Activated naive CD8-positive, alpha-beta T cell treated with anti-CD3 and anti-CD28 coated beads, Interleukin-2, amount 50 U/mL, for 24 hours (primary cell): ENCODE results near the gene HIGD1A.
"Not testable (repeated sequence)": the region's sequence is repeated elsewhere in the genome, so short reads cannot be mapped to it uniquely, and the experiment has no call there.

Experiments used
- ATAC-seq: fragments of 150-1000 bp; cut with Tn5 transposase; one replicate; pipeline ENCODE4 v1.10.0; 2021
- DNase-seq: peaks from one replicate; pipeline ENCODE4 v3.0.0; 2021
- H3K27ac Mint-ChIP-seq: one replicate; pipeline ENCODE4 v1.8.0; 2021; ENCODE audit warnings: mild to moderate bottlenecking, mixed read lengths
- H3K27me3 Mint-ChIP-seq: one replicate; pipeline ENCODE4 v1.8.0; 2021; ENCODE audit warnings: mixed read lengths
- H3K36me3 Mint-ChIP-seq: one replicate; pipeline ENCODE4 v1.8.0; 2021; ENCODE audit warnings: low read depth, mixed read lengths
- H3K4me1 Mint-ChIP-seq: one replicate; pipeline ENCODE4 v1.8.0; 2021; ENCODE audit warnings: mixed read lengths
- H3K4me3 Mint-ChIP-seq: one replicate; pipeline ENCODE4 v1.8.0; 2021; ENCODE audit warnings: mild to moderate bottlenecking, moderate library complexity, mixed read lengths
- H3K9me3 Mint-ChIP-seq: one replicate; pipeline ENCODE4 v1.8.0; 2021; ENCODE audit warnings: mixed read lengths

HIGD1A gene

GRCh38 chr3:42814914-42815507 lies 10.7 kb upstream of the HIGD1A start:
- H3K27ac Mint-ChIP-seq = no peak overlapping the region
- DNase-seq (no peak), ATAC-seq (no peak)
- no peaks in the 10 kb centered on the region for H3K36me3 Mint-ChIP-seq
- H3K4me1 Mint-ChIP-seq = no peaks in the 10 kb centered on the region
- no peaks in the 10 kb centered on the region for H3K9me3 Mint-ChIP-seq
- H3K4me3 Mint-ChIP-seq = no peak overlapping the region
- no peaks in the 10 kb centered on the region for H3K27me3 Mint-ChIP-seq

- no peak overlapping the region for H3K4me3 Mint-ChIP-seq
- no peaks in the 10 kb centered on the region for H3K9me3 Mint-ChIP-seq
- no peaks in the 10 kb centered on the region for H3K36me3 Mint-ChIP-seq
- DNase-seq (no peak), ATAC-seq (no peak)
- H3K27ac Mint-ChIP-seq = no peak overlapping the region
- H3K27me3 Mint-ChIP-seq = no peaks in the 10 kb centered on the region
- H3K4me1 Mint-ChIP-seq = no peaks in the 10 kb centered on the region
Measured at GRCh38 chr3:42814246-42814645, 10.0 kb upstream of the HIGD1A start.

GRCh38 chr3:42811118-42811883 lies 7.0 kb upstream of the HIGD1A start:
- not testable (repeated sequence) for DNase-seq, H3K36me3 Mint-ChIP-seq, H3K27ac Mint-ChIP-seq, H3K4me3 Mint-ChIP-seq, H3K9me3 Mint-ChIP-seq, ATAC-seq, H3K4me1 Mint-ChIP-seq, H3K27me3 Mint-ChIP-seq

- H3K27me3 Mint-ChIP-seq, H3K9me3 Mint-ChIP-seq, H3K36me3 Mint-ChIP-seq, H3K4me3 Mint-ChIP-seq, H3K4me1 Mint-ChIP-seq, ATAC-seq, DNase-seq, H3K27ac Mint-ChIP-seq: not testable (repeated sequence)
Measured at GRCh38 chr3:42810706-42811105, 6.4 kb upstream of the HIGD1A start.

- peaks cover 10% of the 10 kb centered on the region for H3K27me3 Mint-ChIP-seq
- no peak for DNase-seq
- H3K4me1 Mint-ChIP-seq = peaks cover 7% of the 10 kb centered on the region
- H3K9me3 Mint-ChIP-seq = no peaks in the 10 kb centered on the region
- H3K4me3 Mint-ChIP-seq = no peak within 1 kb of the TSS
- no peak within 1 kb of the TSS for H3K27ac Mint-ChIP-seq
- ATAC-seq = no peak
- H3K36me3 Mint-ChIP-seq = no peaks in the 10 kb centered on the region
Measured at GRCh38 chr3:42809202-42809601, 4.9 kb upstream of the HIGD1A start, which contains the start of gene ACKR2. TSS of gene ACKR2 (plus strand) at chr3:42809445. CDS start at chr3:42864503, 55,058 bp downstream.

GRCh38 chr3:42807929-42808328 lies 3.6 kb upstream of the HIGD1A start:
- ATAC-seq = no peak
- Mint-ChIP-seq H3K9me3 (no peaks in the 10 kb centered on the region), H3K4me3 (no peak overlapping the region), H3K4me1 (peaks cover 14% of the 10 kb centered on the region), H3K27ac (no peak overlapping the region), H3K36me3 (peaks cover 2% of the 10 kb centered on the region), H3K27me3 (peaks cover 10% of the 10 kb centered on the region)
- DNase-seq = no peak

DNA sequence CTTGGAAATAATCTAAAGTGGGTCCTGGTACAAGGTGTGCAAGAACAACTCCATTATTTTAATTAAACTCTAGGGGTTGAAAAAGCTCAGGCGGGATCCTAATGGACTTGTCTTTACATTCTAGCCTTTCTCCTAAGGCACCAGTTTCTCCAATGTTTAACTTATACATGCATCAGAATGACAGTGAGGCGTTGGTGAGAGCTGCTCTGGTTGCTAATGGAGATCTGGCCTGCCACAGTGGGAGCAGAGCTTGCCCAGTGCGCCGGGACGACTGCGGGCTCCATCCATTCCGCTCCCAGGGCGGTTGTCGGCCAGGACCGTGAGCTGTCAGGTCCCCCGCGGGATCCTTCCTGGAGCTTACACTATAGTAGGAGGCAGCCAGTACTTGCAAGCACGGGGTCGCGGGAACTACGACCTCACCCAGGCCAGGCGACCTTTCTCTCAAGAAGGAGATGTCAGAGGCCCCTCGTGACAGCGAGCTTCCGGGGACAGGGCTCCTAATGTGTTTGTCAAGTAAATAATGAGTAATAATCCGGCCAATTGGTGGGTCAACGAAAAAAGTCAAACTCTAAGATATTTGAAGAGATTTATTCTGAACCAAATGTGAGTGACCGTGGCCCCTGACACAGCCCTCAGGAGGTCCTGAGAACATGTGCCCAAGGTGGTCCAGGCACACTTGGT lies 991 bp upstream of the HIGD1A start:
- peak; percentile 10 for DNase-seq
- Mint-ChIP-seq H3K36me3 (peaks cover 11% of the 10 kb centered on the region), H3K27me3 (peaks cover 10% of the 10 kb centered on the region), H3K9me3 (no peaks in the 10 kb centered on the region), H3K27ac (peak overlapping the region; percentile 93), H3K4me3 (peak overlapping the region; percentile 99), H3K4me1 (peaks cover 39% of the 10 kb centered on the region)
- ATAC-seq = no peak

DNA sequence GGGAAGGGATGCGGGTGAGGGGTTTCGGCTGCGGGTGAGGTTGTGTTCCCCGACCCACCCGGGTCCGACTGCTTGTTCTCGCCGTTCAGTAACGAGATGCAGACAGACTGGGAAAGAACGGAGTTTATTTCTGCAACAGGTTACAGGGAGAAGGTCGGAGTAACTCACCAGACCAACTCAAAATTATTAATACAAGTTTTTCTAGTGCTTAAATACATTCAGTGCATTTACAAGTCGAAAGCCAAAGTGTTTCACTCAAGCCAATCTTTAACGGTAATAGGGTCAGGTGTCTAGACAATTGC lies 492 bp upstream of the HIGD1A start:
- ATAC-seq (no peak), DNase-seq (no peak)
- Mint-ChIP-seq H3K4me1 (peaks cover 43% of the 10 kb centered on the region), H3K4me3 (peak overlapping the region; percentile 99), H3K9me3 (no peaks in the 10 kb centered on the region), H3K27me3 (peaks cover 10% of the 10 kb centered on the region), H3K36me3 (peaks cover 12% of the 10 kb centered on the region), H3K27ac (peak overlapping the region; percentile 93)

DNA sequence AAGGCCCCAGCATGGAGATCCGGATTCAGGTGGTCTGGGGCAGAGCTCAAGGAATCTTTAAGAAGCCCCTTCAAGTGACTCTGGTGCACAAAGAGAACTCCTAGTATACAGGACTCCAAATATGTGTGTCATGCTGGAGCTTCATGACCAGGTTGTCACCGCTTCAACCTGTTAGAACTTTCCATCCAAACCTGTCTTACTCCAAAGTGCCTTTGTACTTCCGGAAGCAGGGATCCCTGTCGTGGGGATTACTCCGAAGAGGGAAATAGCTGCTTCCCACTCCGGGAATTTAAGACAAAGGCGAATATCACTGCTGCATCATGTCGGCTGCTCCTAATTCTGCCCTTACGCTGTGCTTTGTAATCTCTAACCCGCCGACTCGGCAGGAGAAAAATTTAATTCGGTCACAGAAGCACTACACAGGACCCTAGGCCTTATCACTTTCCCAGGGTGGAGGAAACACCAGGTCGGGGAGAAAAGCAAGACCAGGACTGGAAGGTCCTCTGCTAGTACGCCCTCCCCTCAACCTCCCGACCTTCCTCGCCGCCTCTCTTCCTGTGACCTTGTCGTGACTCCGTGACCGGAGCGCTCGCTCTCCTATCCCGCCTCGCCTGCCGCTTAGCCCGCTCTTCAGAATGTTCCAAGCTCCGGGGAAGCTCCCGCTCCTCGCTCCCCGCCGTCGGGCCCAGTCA lies 730 bp downstream of the HIGD1A start:
- peaks cover 10% of the 10 kb centered on the region for H3K27me3 Mint-ChIP-seq
- DNase-seq (peak; percentile 50), ATAC-seq (peak; percentile 20)
- peak overlapping the region; percentile 93 for H3K27ac Mint-ChIP-seq
- H3K36me3 Mint-ChIP-seq = peaks cover 12% of the 10 kb centered on the region
- H3K4me1 Mint-ChIP-seq = peaks cover 47% of the 10 kb centered on the region
- H3K4me3 Mint-ChIP-seq = peak overlapping the region; percentile 99
- no peaks in the 10 kb centered on the region for H3K9me3 Mint-ChIP-seq

GRCh38 chr3:42802876-42803413 lies 1.3 kb downstream of the HIGD1A start:
- DNase-seq (no peak), ATAC-seq (no peak)
- peaks cover 10% of the 10 kb centered on the region for H3K27me3 Mint-ChIP-seq
- peak overlapping the region; percentile 99 for H3K4me3 Mint-ChIP-seq
- peaks cover 12% of the 10 kb centered on the region for H3K36me3 Mint-ChIP-seq
- peaks cover 47% of the 10 kb centered on the region for H3K4me1 Mint-ChIP-seq
- peak overlapping the region; percentile 93 for H3K27ac Mint-ChIP-seq
- no peaks in the 10 kb centered on the region for H3K9me3 Mint-ChIP-seq

GRCh38 chr3:42801784-42802183 lies 2.5 kb downstream of the HIGD1A start:
- H3K9me3 Mint-ChIP-seq = no peaks in the 10 kb centered on the region
- peaks cover 10% of the 10 kb centered on the region for H3K27me3 Mint-ChIP-seq
- no peak overlapping the region for H3K4me3 Mint-ChIP-seq
- ATAC-seq (no peak), DNase-seq (no peak)
- H3K36me3 Mint-ChIP-seq = peaks cover 12% of the 10 kb centered on the region
- H3K4me1 Mint-ChIP-seq = peaks cover 47% of the 10 kb centered on the region
- H3K27ac Mint-ChIP-seq = no peak overlapping the region

DNA sequence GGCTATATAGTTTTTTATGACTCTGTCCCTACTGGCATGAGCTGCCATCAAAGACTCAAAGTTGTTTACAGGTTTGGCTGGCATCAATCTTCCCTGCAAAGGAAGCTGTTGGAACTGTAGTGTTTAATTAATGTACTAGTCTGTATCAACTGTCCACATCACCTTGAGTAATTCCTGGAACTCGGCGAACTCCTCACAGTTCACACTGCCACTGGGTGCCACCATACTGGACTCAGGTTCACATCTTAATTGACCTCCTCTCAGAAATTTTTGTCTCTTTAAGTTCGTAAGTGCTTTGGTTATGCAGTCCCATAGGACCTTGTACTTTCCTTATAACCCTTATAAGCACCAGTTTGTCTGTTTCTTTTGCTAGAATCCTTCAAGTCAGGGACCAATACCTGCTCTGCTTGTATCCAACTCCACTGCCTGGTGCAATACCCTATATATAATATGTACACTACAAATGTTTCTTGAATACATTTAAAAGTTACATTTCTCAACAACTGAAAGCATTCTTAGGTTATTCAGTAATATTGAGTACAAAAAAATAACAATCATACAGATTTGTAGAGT lies 3.2 kb downstream of the HIGD1A start:
- H3K27me3 Mint-ChIP-seq = peaks cover 5% of the 10 kb centered on the region
- H3K27ac Mint-ChIP-seq = no peak overlapping the region
- H3K4me1 Mint-ChIP-seq = peaks cover 50% of the 10 kb centered on the region
- H3K36me3 Mint-ChIP-seq = peaks cover 15% of the 10 kb centered on the region
- ATAC-seq (no peak), DNase-seq (no peak)
- H3K9me3 Mint-ChIP-seq = no peaks in the 10 kb centered on the region
- no peak overlapping the region for H3K4me3 Mint-ChIP-seq

DNA sequence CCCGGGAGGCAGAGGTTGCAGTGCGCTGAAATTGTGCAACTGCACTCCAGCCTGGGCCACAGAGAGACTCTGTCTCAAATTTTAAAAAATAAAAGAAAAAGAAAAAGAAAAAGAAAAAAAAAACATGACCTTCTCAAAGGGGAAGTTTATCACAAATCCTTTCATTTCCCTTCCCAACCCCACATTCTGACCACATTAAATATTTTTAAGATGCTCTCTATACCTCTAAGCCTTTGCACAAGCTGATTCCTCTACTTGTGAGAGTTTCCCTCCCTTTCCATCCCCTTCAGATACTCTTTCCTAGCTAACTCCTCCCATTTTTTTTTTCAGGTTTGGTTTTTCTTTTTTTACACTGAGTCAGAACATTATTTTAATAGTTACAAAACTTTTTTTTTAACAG lies 4.0 kb downstream of the HIGD1A start:
- peaks cover 20% of the 10 kb centered on the region for H3K36me3 Mint-ChIP-seq
- no peaks in the 10 kb centered on the region for H3K27me3 Mint-ChIP-seq

DNA sequence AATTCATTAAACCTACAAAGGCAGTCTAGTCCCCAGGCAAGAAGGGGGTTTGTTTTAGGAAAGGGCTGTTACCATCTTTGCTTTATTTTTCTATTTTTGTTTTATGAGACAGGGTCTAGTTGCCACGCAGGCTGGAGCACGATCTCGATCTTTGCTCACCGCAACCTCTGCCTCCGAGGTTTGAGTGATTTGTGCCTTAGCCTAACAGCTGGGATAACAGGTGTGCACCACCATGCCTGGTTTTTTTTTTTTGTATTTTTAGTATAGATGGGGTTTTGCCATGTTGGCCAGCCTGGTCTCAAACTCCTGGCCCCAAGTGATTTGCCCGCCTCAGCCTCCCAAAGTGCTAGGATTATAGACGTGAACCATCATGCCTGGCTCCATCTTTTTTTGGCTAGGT lies 4.9 kb downstream of the HIGD1A start:
- no peak overlapping the region for H3K27ac Mint-ChIP-seq
- DNase-seq (no peak), ATAC-seq (no peak)
- no peak overlapping the region for H3K4me3 Mint-ChIP-seq
- peaks cover 23% of the 10 kb centered on the region for H3K36me3 Mint-ChIP-seq
- H3K27me3 Mint-ChIP-seq = no peaks in the 10 kb centered on the region
- peaks cover 44% of the 10 kb centered on the region for H3K4me1 Mint-ChIP-seq
- H3K9me3 Mint-ChIP-seq = no peaks in the 10 kb centered on the region

More for the DNA sequence above, 4.0 kb downstream of the HIGD1A start:
- DNase-seq = no peak
- Mint-ChIP-seq H3K9me3 (no peaks in the 10 kb centered on the region), H3K4me3 (no peak overlapping the region), H3K27ac (no peak overlapping the region), H3K4me1 (peaks cover 50% of the 10 kb centered on the region)
- no peak for ATAC-seq
